CD4-positive, alpha-beta T cell treated with Interferon alpha-2 for 1 hour (primary cell): ENCODE results near the gene CDC45.

Experiments
- DNase-seq, 2 donors: peaks; one replicate each; pipeline ENCODE4 v3.0.0-alpha.2; 2020 to 2022

Gene CDC45

GRCh38 chr22:19448076-19448607 lies 31.6 kb upstream of the CDC45 start:
- peak in 1 of 2 donors; percentile 39 for DNase-seq

- DNase-seq = no peak
Measured at GRCh38 chr22:19448739-19449421, 30.8 kb upstream of the CDC45 start.

GRCh38 chr22:19449422-19449767 lies 30.3 kb upstream of the CDC45 start:
- no peak for DNase-seq

GRCh38 chr22:19450363-19451175 lies 29.2 kb upstream of the CDC45 start:
- DNase-seq = no peak

- no peak for DNase-seq
Measured at GRCh38 chr22:19451570-19451969, 28.1 kb upstream of the CDC45 start.

GRCh38 chr22:19453718-19454117 lies 26.0 kb upstream of the CDC45 start:
- no peak for DNase-seq

- no peak for DNase-seq
Measured at GRCh38 chr22:19454156-19454555, 25.6 kb upstream of the CDC45 start.

- DNase-seq = no peak
Measured at GRCh38 chr22:19455033-19455432, 24.7 kb upstream of the CDC45 start.

- no peak for DNase-seq
Measured at GRCh38 chr22:19455585-19456370, 23.9 kb upstream of the CDC45 start.

- no peak for DNase-seq
Measured at GRCh38 chr22:19456541-19456940, 23.2 kb upstream of the CDC45 start.

GRCh38 chr22:19457828-19458428 lies 21.8 kb upstream of the CDC45 start:
- no peak for DNase-seq

- DNase-seq = no peak
Measured at GRCh38 chr22:19460036-19460435, 19.7 kb upstream of the CDC45 start.

- DNase-seq = no peak
Measured at GRCh38 chr22:19461506-19461905, 18.2 kb upstream of the CDC45 start.

GRCh38 chr22:19463008-19463407 lies 16.7 kb upstream of the CDC45 start:
- DNase-seq = no peak

GRCh38 chr22:19463491-19464469 lies 15.9 kb upstream of the CDC45 start:
- DNase-seq = no peak

- DNase-seq = no peak
Measured at GRCh38 chr22:19464546-19464945, 15.2 kb upstream of the CDC45 start.

GRCh38 chr22:19464975-19465374 lies 14.7 kb upstream of the CDC45 start:
- DNase-seq = no peak

- DNase-seq = no peak
Measured at GRCh38 chr22:19466126-19466716, 13.5 kb upstream of the CDC45 start.

- no peak for DNase-seq
Measured at GRCh38 chr22:19466848-19467752, 12.6 kb upstream of the CDC45 start.

- DNase-seq = no peak
Measured at GRCh38 chr22:19467912-19468311, 11.8 kb upstream of the CDC45 start.
